HG03575 (cell line): Measurements from ENCODE around the gene MDFIC2.
"Not testable (repeated sequence)": the region's sequence is repeated elsewhere in the genome, so short reads cannot be mapped to it uniquely, and the experiment has no call there.

ENCODE experiments used
- ATAC-seq: cut with Tn5 transposase; IDR thresholded peaks from one replicate; pipeline ENCODE4 v1.9.1; 2021; ENCODE audit not compliant: unreplicated experiment, insufficient number of reproducible peaks, low FRiP score; ENCODE audit errors: extremely low read depth

MDFIC2 gene

DNA sequence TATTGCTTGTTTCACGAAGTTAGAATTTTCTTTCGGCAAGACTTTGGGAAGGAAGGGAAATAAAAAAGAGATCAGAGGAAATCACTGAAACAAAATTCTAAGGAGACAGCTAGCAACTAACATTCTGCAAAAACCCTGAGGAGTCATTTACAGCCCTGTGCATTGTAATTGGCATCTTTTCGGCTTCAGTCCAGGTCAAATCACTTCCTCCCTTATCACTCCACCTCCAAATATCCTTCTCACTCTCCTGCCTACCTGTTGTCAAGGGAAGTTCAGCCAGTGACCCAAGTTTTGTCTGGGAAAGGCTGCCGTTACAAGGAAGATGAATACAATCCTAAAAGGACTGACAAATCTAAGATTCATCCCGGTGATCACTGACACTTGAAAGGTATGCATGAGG, 39.6 kb downstream of the MDFIC2 start:
- no peak for ATAC-seq

DNA sequence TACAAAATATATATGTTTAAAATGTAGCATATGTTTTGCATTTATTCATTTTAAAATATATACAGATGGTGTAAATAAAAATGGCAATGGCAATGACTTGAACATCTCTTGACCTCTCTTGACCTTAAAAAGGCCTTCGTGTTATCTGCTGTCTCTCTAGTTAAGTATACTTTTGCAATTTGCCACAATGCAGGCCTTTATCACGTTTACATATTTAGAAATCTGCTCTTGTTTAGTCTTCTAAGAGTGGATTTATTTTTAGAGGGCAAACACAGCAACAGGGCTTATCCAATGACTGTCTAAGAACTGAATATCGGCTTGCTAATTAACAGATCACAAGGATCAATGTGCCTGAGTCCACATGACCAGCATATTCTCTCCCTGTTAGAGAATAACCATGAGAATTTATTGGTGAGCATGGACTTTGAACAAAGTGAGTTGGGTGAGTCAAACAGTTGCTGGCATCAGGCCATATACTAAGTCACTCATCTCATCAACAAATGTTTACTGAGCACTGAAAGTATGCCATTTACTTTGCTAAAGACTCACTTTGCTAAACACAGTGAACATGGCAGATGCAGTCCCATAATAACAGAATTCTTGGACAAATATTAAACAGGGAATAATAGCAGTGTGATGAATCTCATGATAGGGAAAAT, 48.2 kb downstream of the MDFIC2 start:
- no peak for ATAC-seq

DNA sequence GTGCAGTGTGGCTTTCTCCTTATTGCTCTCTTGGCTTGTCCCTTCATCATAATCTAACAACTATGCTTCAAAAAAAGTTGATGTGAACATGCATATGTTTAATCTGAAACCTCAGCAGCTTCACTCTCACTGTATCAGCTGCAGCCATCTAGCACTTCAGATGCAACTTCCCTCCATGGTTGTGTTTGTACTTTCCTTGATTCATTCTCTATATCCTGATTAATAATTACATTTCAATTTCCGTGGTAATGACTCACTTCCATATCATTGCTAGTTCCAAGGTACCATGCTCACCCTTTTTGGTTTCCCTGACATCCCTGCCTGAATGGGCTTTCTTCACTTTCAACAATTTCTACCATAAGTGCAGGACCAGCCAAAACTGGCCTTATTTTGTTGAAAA, 51.2 kb downstream of the MDFIC2 start:
- no peak for ATAC-seq

DNA sequence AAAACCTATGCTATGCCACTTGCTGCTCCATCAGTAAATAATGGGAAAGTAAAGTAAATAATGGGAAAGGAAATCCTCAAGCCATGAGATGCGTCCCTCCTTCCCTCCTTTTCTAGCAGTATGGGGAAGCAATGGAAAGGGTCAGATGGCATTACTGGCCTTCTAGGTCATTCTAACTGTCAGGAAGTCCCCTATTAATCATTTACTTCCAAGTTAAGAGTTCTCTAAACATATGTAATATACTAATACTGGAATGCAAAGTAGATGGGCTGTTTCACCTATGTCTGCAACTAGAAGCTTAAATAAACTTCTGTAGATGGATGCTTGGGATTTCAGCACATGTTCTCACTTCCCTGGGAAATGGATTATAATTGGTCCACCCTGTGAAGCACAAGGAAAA, 55.9 kb downstream of the MDFIC2 start:
- ATAC-seq, result no peak

DNA sequence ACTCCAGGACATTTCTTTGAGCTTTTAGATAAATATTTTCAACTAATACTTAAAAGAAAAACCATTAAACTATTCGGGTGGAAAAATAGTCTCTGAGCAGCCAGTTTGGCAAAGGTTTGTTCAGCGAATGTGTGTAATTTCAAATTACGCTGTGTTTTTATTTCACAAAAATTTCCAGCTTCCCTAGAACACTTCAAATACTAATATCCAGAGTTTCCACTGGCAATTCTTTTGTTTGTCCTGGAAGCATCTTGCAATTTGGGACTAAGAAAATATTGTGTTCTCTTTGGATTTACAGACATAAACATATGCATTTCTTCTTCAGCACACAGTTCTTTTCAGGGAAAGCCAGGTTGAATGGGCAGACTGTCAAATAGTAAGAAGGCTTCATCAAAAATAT, 61.9 kb downstream of the MDFIC2 start:
- ATAC-seq, result no peak

DNA sequence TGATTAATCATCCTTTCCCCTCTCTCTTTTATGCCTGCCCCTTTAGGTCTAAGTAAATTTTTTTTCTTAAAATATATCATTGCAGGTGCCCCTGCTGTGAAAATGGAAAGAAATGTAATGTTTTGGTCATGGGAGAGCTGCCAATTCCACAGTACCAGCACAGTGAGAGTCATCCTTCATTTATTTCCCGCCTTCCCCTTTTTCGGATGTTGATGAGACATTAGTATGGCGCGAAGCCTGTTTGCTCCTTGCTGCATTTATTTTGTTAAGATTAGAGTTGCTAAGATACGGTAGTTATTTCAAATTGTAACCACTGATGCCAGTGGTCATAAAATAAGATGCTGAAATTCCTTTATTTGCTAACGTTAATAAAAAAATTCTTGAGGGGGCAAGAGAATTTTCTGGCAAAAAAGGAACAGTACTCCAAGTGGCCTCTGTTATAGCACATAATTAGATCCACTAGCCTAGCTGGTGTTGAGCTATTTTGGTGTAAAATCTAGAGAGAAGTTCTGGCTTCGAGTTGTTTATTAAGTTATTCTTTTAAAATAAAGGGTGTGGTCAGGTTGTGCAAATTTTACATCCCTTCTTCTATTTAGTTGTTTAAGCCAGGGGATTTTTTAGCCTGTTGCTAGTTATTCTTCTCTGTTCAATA, 62.8 kb downstream of the MDFIC2 start:
- no peak for ATAC-seq

DNA sequence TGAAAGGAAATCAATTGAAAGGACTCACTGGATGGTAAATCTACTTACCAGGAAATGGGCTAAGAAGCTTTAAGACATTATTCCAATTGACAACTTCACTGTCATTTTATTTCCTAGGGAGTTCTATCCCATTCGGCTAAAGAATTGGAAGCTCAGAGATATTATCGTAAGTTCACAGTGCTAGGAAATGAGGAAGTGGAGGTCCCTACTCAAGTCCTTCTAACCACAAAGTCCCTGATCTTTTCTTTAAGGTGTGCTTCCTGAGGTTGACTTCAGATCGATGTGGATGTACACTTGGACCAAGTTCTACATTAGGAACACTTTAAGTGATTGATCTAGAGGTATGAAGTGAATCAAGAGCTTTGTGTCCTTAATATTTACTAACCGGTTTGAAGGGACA, 63.6 kb downstream of the MDFIC2 start:
- ATAC-seq, result no peak

DNA sequence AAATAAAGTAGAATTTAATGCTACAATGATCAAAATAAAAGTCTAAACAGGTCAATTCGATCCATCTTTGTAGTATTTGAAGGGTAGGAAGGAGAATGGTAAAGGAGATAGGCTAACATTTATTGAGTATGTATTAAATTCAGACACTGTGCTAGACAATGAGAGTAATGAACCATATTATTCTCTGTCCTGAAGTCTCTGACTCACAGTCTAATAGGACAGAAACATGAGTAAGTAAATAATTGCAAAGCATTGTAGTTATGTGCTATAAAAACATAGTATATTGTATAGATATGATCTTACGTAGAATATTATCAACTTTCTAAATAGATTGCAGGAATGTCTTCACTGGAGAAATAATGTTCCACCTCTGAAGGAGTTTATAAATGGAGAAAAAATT, 64.5 kb downstream of the MDFIC2 start:
- no peak for ATAC-seq

DNA sequence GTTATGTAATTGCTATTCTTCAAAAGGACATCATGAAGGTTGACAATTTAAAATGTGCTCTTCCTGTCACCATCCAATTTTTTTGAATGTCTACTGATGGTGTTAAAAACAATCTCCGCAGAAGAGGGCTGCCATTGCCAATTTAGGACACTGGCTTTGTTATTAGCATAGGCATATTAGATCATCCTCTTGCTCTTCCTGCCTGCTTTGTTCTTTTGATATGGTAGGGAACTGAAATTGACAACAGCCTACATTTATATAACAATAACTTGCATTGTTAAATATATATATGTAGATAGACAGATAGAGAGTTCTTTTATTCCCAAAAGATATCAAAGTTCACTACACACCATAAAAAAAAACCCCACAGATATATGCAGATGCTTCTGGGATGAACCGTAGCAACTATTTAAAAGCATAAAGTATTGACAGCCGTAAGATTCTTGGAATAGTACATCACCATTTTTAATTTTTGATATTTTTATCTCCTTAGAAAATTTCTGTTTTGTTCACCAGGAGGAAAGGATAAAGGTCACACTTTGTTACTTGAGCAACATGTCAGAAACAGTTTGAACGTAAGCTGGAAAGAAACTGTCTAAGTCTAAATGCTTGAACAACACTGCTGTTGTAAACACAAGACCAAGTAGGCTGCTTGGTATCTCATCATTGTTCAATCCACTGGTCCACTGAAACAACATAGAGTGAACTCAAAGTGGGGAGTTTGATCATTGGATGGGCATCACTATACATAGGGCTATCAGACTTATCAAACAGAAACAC, 66.5 kb downstream of the MDFIC2 start:
- no peak for ATAC-seq

DNA sequence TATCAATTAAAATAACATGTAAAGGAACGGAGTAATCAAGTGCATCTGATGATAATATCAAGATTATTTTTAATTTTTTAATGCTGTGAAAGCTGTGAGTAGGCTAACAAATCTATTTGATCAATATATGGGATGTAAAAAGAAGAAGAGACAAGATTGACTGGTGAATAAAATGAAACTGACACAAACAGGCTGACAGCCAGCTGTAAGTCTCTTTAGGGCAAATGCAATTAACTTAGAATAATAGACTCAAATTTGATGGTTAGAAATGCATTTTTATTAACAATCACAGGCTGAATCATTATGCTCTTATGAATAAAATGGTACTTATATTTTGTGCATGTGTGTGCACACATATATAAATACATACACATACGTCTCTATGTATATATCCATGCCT, 68.0 kb downstream of the MDFIC2 start:
- no peak for ATAC-seq

DNA sequence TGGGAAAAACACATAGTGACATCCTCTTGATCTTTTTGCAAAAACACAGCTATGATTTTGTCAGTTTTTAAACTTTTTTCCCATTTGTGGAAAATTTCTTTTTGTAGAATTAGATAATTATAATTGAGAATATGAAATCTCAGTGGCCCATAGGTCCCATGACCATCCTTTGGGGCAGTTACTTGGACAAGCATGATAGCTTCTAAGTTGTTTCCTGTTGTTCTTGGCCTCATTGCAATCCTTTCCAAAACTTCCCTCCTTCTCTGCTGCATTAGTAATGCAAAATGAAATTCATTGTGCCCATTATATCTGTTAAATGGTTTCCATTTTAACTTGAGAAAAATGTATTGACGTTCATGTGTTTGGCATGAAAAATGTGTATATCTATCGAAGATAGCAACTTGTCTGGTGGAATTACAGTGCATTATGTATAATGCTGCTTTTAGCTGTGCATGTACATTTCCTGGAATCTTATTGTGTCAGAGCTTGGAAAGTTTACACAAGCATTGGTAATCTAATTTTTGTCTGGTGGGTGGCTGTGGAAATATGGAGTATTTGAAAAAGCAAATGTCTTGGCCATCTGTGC, 70.0 kb downstream of the MDFIC2 start:
- no peak for ATAC-seq

DNA sequence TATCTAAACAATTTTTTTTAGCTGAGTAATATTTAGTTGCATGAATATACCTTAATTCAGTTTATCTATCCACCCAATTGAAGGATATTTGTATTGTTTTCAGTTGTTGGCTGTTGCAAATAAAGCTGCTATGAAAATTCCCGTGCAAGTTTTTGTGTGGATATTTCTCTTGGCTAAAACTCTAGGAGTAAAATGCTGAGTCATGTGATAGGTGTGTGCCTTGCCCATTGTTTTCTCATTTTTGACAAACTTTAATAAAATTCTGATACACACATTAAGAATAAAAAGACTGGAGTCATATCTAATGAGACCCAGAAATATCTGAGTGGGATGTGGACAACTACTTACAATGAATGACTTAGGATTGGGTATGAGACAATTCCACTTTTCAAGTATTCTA, 78.6 kb downstream of the MDFIC2 start:
- ATAC-seq, result no peak

DNA sequence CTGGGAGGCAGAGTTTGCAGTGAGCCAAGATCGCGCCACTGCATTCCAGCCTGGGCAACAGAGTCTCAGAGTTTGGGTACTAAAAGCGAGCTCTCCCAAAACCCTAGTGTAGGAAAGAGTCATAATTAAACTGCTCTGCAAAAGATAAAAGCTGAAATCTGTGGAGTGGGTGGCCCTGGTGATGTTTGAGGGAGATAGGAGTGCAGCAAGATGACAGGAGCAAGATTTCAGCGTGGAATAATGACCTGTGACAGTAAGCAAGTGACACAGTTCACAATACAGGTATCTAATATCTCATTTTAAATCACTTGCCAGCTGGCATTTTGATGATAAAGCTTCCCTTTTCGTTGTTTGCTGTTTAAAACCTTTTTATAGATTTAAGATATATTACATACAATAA, 79.3 kb downstream of the MDFIC2 start:
- no peak for ATAC-seq

DNA sequence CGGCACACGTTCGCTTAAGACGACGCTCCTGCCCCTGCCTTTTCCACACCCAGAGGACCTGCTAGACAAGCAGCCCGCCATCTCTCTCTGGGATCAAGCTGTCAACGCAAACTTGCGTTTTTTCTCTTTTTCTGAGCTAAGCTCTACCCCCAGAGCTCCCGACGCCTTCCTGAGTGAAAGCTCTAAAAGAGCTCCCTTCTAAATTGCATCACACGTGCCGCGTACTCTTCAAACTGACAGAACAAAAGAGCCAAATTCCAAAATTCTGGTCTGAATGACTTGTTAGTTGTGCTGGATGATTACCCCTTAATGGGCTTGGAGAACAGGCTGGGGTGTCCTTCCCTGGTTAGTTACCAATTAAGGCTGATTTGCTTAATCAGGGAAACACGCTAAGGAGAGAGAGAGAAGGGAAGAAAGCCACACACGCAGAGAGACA, 81.2 kb downstream of the MDFIC2 start:
- no peak for ATAC-seq

DNA sequence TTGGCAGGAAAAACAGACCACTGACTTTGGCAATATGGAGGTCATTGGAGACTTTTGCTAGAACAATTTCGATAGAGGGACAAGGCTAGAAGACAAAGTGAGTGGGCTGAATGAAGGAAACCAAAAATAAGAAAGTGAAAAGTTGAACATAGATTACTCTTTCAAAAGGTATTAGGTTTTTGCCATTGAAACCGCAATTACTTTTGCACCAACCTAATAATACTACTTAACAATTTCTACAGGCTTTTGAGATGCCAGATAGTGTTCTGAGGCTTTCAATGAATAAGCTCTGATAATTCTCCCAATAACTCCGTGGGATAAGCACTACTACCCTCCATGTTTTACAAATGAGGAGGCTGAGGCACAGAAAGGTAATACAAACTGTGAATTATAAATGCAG, 85.0 kb downstream of the MDFIC2 start:
- no peak for ATAC-seq

DNA sequence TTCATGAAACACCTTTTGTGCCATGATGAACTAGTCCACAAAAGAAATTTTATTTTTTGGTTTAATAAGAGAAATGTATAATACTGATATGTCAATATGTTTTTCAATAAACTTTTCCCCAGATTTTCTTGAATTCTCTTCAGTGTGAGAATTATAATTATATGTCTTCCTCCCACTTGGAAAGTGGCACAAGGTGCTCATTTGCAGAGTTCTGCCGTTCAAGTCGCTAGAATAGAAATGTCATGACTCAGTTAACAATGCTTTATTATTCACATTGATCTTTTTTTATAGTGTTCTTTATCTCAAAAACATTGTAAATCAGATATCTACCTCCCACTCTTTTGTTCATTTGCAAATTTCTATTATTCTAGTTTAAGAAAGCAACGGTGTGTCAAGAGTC, 87.3 kb downstream of the MDFIC2 start:
- ATAC-seq, result no peak

DNA sequence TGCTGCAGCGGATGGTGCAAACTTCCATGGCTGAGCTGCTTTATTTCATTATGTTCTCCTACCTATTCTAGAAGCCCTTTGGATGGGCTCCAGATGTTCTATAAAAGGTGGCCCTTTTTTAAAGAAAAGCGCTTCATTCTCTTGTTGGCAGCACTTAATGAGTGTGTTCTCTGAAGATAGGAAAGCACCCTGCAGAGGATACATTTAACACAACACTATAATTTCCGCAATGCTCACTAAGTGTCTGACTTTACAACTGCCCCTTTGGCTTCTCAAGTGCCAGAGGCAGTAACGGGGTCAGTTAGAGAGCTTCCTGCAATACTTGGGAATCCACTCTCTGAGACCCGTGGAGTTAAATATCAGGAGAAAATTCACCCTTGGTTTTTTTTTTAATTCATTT, 88.1 kb downstream of the MDFIC2 start:
- ATAC-seq, result no peak

DNA sequence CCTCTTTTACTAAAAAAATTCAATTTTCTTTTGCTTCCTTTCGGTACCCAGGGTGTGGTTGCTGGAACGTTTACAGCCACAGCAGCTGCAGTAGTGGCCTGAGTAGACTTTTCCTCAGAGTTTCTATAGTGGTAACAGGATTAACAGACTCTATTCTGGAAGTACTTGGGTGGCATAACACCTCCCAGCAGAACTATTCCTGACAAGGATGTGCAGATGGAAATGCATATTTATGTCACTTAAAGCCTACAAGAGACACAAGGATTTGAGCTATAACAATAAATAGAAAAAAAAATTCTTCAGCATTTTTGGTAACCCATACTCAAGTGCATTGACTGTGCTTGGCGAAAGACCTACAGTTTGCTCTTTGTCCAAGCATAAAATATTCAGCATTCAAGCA, 94.0 kb downstream of the MDFIC2 start:
- ATAC-seq, result no peak

DNA sequence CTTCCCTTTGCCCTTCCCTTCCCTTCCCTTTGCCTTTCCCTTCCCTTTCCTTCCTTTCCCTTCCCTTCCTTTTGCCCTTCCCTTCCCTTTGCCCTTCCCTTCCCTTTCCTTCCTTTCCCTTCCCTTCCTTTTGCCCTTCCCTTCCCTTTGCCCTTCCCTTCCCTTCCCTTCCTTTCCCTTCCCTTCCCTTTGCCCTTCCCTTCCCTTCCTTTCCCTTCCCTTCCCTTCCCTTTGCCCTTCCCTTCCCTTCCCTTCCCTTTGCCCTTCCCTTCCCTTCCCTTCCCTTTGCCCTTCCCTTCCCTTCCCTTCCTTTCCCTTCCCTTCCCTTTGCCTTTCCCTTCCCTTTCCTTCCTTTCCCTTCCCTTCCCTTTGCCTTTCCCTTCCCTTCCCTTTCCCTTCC, 101.2 kb downstream of the MDFIC2 start:
- ATAC-seq, result not testable (repeated sequence)

DNA sequence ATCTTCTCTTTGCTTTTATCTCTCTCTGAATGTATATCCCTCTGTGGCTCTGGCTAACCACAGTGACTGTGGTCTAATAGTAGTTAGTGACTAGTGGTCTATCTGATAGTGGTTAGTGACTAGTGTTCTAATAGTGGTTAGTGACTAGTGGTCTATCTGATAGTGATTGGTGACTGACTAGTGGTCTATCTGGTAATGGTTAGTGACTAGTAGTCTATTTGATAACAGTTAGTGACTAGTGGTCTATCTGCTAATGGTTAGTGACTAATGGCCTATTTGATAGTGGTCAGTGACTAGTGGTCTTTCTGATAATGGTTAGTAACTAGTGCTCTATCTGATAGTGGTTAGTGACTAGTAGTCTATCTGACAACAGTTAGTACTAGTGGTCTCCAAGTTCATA, 110.5 kb downstream of the MDFIC2 start:
- ATAC-seq, result no peak
